Fibroblast of pulmonary artery (primary cell): ENCODE data around the gene NFIX.

Experiments
- DNase-seq: peaks from one replicate; pipeline ENCODE4 v3.0.0-alpha.2; 2010; ENCODE audit warnings: low read depth
- H3K4me3 ChIP-seq: replicated peaks from 2 replicates; pipeline ENCODE4 v1.5.1; 2011; ENCODE audit warnings: low read depth, mild to moderate bottlenecking, control low read depth, low read length, moderate library complexity
- TF ChIP-seq, protein P1 (sequence below): IDR thresholded peaks from 2 replicates; pipeline ENCODE4 v1.5.1; 2011; ENCODE audit warnings: mild to moderate bottlenecking, control low read depth, low read length, inconsistent platforms; ENCODE audit errors: missing control alignments

The NFIX gene

DNA sequence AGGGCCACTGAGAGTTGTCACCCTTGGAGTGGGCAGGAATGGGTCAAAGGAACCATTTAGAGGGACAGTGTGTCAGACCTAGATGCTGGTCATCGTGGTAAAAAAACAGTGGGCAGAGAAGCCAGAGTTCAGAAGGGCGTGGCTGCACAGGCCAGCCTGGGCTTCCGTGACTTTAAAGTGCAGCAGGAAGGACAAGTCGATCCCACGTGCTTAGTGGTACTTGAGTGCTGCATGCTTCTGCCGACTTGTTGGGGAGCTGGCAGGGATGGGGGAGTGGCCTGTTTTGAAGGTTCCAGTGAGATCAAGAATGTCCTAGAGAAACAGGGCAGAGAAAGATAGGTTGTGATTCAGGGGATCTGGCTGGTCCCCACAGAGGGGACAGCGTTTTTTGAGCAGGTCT is 90.4 kb downstream of the NFIX start:
- no peak for DNase-seq
- TF ChIP-seq, protein P1, sequence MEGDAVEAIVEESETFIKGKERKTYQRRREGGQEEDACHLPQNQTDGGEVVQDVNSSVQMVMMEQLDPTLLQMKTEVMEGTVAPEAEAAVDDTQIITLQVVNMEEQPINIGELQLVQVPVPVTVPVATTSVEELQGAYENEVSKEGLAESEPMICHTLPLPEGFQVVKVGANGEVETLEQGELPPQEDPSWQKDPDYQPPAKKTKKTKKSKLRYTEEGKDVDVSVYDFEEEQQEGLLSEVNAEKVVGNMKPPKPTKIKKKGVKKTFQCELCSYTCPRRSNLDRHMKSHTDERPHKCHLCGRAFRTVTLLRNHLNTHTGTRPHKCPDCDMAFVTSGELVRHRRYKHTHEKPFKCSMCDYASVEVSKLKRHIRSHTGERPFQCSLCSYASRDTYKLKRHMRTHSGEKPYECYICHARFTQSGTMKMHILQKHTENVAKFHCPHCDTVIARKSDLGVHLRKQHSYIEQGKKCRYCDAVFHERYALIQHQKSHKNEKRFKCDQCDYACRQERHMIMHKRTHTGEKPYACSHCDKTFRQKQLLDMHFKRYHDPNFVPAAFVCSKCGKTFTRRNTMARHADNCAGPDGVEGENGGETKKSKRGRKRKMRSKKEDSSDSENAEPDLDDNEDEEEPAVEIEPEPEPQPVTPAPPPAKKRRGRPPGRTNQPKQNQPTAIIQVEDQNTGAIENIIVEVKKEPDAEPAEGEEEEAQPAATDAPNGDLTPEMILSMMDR = no peak
- no peak overlapping the region for H3K4me3 ChIP-seq

DNA sequence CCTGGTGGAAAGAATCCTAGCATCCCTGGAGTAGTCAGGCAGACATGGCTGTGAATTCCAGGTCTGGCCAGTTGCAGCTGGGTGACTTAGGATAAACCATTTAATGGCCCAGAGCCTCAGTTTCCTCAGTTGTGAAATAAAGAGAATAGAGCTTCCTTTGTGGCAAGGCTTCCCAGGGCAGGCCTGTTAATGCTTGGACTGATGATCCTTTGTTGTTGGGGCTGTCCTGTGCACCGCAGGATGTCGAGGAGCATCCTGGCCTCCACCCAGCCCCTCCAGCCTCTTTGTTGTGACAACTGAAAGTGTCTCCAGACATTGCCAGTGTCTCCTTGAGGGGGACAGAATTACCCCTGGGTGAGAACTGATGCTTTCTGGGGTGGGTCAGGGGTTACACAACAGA is 91.1 kb downstream of the NFIX start:
- H3K4me3 ChIP-seq = no peak overlapping the region
- TF ChIP-seq, protein P1 = no peak
- no peak for DNase-seq

DNA sequence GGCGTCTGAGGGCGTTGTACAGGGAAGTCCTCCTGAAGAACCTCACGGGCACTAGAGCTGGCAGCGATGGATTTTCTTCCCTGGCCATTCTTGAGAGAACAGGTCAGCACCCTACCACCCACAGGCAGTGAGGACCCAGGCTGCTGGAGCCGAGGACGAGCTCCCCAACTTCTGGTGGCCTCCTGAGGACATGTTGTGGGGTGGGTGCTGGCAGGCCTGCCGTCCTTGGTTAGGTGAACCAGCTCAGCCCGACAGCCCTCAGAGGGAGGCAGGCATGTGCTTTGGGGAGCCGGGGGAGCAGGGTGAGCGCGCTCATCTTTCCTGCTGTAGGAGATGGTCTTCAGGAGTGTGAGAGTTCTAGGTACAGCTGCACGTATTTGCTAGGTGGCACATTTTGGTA is 92.0 kb downstream of the NFIX start:
- TF ChIP-seq, protein P1 = no peak
- H3K4me3 ChIP-seq = no peak overlapping the region
- no peak for DNase-seq

DNA sequence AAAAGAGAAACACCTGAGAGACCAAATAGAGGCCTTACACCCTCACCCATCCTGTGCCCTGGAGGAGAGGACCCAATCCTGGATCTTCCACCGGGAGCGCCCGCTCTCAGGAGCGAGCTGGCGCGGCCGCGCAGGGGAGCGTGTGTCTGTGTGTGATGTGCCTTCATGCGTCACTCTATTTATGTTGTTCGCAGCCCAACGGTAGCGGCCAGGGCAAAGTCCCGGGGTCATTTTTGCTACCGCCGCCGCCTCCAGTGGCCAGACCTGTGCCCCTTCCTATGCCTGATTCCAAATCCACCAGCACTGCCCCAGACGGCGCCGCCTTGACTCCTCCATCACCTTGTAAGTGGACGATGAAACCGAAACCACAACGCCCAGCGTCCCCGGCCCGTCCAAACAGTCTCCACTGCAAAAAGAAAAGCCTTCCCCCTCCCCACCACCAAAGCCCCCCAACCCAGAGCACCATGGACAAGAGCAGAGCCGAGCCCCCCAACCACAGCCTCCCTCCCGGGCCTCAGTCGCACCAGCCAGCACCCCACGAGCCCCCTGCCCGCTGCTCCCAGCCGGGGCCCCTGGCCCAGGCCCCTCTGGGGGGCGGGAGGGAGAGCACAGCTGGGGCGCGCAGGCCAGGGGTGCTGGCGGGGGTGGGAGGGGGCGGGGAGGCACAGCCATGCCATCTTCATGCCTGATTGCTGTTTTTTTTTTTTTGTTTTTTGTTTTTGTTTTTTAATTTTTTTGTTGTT is 92.7 kb downstream of the NFIX start:
- DNase-seq = no peak
- no peak overlapping the region for H3K4me3 ChIP-seq
- TF ChIP-seq, protein P1 = no peak

DNA sequence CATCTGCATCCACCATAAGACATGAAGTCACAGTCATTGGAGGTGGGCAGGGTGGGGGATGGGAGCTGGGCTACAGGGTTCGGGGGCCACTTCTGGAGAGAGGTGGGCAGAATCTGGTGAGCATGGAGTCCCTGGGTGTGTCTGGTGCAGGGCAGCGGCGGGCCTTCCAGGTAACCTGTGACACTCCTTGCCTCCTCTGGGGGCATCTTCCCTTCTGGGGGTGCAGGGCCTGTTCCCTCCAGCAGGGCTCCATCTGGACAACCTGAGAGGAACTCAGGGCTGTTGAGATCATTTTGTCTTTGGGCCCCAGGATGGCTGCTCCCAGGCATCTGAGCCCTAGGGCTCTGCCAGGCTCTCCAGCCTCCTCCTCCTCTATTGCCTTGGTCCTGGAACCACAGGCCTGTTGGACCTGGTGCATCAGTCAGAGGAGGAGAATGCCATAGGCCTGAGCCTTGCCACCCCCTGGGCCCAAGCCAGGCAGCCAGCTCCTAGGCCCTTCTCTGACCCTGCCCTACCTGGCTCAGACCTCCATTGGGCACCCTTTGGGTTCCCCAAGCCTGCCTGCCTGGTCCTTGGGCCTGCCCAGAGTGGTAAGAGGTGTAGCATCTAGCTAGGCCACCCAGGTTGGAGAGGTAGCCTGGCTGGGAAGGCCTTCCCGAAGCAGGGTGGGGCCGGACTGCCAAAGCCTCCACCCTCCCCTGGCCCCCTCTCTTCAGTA is 94.0 kb downstream of the NFIX start:
- no peak overlapping the region for H3K4me3 ChIP-seq
- TF ChIP-seq, protein P1 = peak; percentile 28
- DNase-seq = no peak

DNA sequence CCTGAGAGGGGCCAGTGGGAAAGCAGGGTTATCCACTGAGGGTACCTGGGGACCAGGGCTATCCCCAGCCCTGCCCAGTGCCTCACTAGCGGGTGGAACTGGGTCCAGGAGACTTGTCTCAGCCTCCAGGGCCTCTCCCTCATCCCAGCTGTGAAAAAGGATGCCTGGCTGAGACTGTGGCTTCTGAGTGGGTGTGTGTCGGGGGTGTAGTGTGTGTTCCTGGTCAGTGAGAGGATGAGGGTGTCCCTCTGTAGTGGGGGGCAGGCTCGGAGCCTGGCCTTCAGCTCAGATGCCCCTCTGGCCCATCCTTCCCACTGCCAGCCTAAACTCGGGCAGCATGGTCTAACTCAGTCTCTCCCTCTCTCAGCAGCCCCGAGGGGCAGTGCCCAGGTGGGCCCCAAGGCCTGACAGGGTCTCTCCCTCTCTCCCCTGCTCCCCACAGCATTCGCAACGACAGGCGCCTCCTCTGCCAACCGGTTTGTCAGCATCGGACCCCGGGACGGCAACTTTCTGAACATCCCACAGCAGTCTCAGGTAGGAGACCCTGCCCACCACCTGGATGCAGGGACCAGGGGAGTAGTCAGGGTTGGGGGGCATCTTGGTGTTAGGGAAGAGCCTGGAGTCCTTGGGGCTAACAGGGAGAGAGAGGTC is 94.7 kb downstream of the NFIX start:
- TF ChIP-seq, protein P1 = no peak
- no peak for DNase-seq
- H3K4me3 ChIP-seq = no peak overlapping the region
